HepG2 (cell line): ENCODE data around the gene NDUFAF8. TPM values are rescaled to one million over a fixed set of nuclear protein-coding genes. Genes with fewer than 3 reads are reported as not detected.
A peak's percentile ranks its signal among the peaks of the same experiment; 100 is the strongest.

Experiments
- BRCA1 ChIP-seq: sonication (generic); formaldehyde crosslinking; IDR thresholded peaks from 2 replicates; pipeline ENCODE4 v1.4.0; 2020; ENCODE audit warnings: missing genetic modification reagents
- CEBPZ ChIP-seq: IDR thresholded peaks from 2 replicates; pipeline ENCODE4 v1.6.1; 2012; ENCODE audit warnings: low read length, improper control_type of control experiment
- DZIP1 ChIP-seq: sonication (generic); formaldehyde crosslinking; IDR thresholded peaks from 2 replicates; pipeline ENCODE4 v1.5.0; 2020; ENCODE audit warnings: mild to moderate bottlenecking, missing genetic modification reagents
- ERF ChIP-seq: IDR thresholded peaks from 2 replicates; pipeline ENCODE4 v1.6.1; 2018; ENCODE audit warnings: missing biosample characterization, missing genetic modification reagents
- GFI1 ChIP-seq: sonication (generic); formaldehyde crosslinking; IDR thresholded peaks from 2 replicates; pipeline ENCODE4 v1.5.0; 2020; ENCODE audit warnings: missing genetic modification reagents, mild to moderate bottlenecking, borderline replicate concordance
- KDM2A ChIP-seq: sonication (generic); formaldehyde crosslinking; IDR thresholded peaks from 2 replicates; pipeline ENCODE4 v1.4.0; 2020; ENCODE audit warnings: low read depth, missing genetic modification reagents, borderline replicate concordance
- LBX2 ChIP-seq: sonication (generic); formaldehyde crosslinking; IDR thresholded peaks from 2 replicates; pipeline ENCODE4 v1.5.0; 2020; ENCODE audit warnings: missing genetic modification reagents, mild to moderate bottlenecking, borderline replicate concordance
- MEIS1 ChIP-seq: sonication (generic); formaldehyde crosslinking; IDR thresholded peaks from 2 replicates; pipeline ENCODE4 v1.9.0; 2021; ENCODE audit warnings: mild to moderate bottlenecking, missing genetic modification reagents, moderate library complexity, borderline replicate concordance
- MIER3 ChIP-seq: IDR thresholded peaks from 2 replicates; pipeline ENCODE4 v1.6.1; 2016; ENCODE audit warnings: missing compliant biosample characterization, borderline replicate concordance
- MTA1 ChIP-seq: sonication (generic); formaldehyde crosslinking; IDR thresholded peaks from 2 replicates; pipeline ENCODE4 v1.4.0; 2020; ENCODE audit warnings: missing genetic modification reagents, mild to moderate bottlenecking, borderline replicate concordance
- SPEN ChIP-seq: sonication (generic); formaldehyde crosslinking; IDR thresholded peaks from 2 replicates; pipeline ENCODE4 v1.5.1; 2020; ENCODE audit warnings: low read depth, mild to moderate bottlenecking, missing genetic modification reagents
- TBX2 ChIP-seq: sonication (generic); formaldehyde crosslinking; IDR thresholded peaks from 2 replicates; pipeline ENCODE4 v1.5.0; 2020; ENCODE audit warnings: missing genetic modification reagents, mild to moderate bottlenecking, borderline replicate concordance
- U2AF2 ChIP-seq: fragments of 200-400 bp; formaldehyde crosslinking; IDR thresholded peaks from 2 replicates; pipeline ENCODE4 v1.6.1; 2017; ENCODE audit warnings: low read depth, mild to moderate bottlenecking, low read length
- YY1 ChIP-seq: IDR thresholded peaks from 2 replicates; pipeline ENCODE4 v1.6.1; 2011; ENCODE audit warnings: low read length, low read depth, moderate library complexity, mild to moderate bottlenecking; ENCODE audit not compliant: insufficient read depth, insufficient replicate concordance
- ZNF142 ChIP-seq: sonication (generic); formaldehyde crosslinking; IDR thresholded peaks from 2 replicates; pipeline ENCODE4 v1.4.0; 2020; ENCODE audit warnings: missing genetic modification reagents
- ZNF251 ChIP-seq: sonication (generic); formaldehyde crosslinking; IDR thresholded peaks from 2 replicates; pipeline ENCODE4 v1.9.0; 2021; ENCODE audit warnings: mild to moderate bottlenecking, missing genetic modification reagents
- polyA plus RNA-seq, 8 experiments: library from polyadenylated mRNA; depleted of rRNA in 3 of 8; stranded (reverse) in 7 of 8; unstranded in 1 of 8; fragments of >200 nt; fragmentation: Illumina TruSeq in 4 of 8; extraction: Trizol in 4 of 8; gene quantifications; 2 replicates each; pipeline versions ENCODE4 v1.2.1 to v1.2.3, GENCODE V29; 2011 to 2016; ENCODE audit warnings: low read depth in 4 of 8, missing spikeins in 1 of 8, mixed read lengths in 1 of 8; ENCODE audit not compliant: insufficient read depth in 1 of 8
- total RNA-seq, 5 experiments: library from RNA; depleted of rRNA; stranded (reverse); fragments of >200 nt; fragmentation: Illumina TruSeq; extraction: Trizol; gene quantifications; 2 replicates each; pipeline ENCODE4 v1.2.3, GENCODE V29; 2016; ENCODE audit warnings: low read depth in 1 of 5

The NDUFAF8 gene
- total and polyA plus RNA-seq, 2 of the 13 experiments (the other 11 are each of a cell fraction or from before 2014, with no cell fraction given): 75.6 to 233 TPM

GRCh38 chr17:81245024-81245664 is 6.0 kb downstream of the NDUFAF8 start (continued):
- no peak for TF ChIP-seq DZIP1 (CRISPR knock-in tag)
- TF ChIP-seq TBX2 (CRISPR knock-in tag): 0 out of 2 replicates have a peak, but pooled peaks have one; percentile 32
- 0 out of 2 replicates have a peak, but pooled peaks have one; percentile 9 for TF ChIP-seq ZNF142 (CRISPR knock-in tag)
- 0 out of 2 replicates have a peak, but pooled peaks have one; percentile 54 for TF ChIP-seq ERF (CRISPR knock-in tag)
- TF ChIP-seq KDM2A (CRISPR knock-in tag): peak; percentile 58; the same call in 1 of the 2 replicates
- 0 out of 2 replicates have a peak, but pooled peaks have one; percentile 73 for TF ChIP-seq LBX2 (CRISPR knock-in tag)
- no peak; the same call in 1 of the 2 replicates for TF ChIP-seq SPEN (CRISPR knock-in tag)
- TF ChIP-seq GFI1 (CRISPR knock-in tag): no peak
- 0 out of 2 replicates have a peak, but pooled peaks have one; percentile 33 for TF ChIP-seq ZNF251 (CRISPR knock-in tag)
- no peak for TF ChIP-seq CEBPZ
- no peak for TF ChIP-seq U2AF2
- TF ChIP-seq MEIS1 (CRISPR knock-in tag): peak; percentile 79; the same call in 1 of the 2 replicates
- 0 out of 2 replicates have a peak, but pooled peaks have one; percentile 33 for TF ChIP-seq BRCA1
- peak; percentile 56; the same call in 1 of the 2 replicates for TF ChIP-seq MTA1
- TF ChIP-seq MIER3 (CRISPR knock-in tag): no peak
- TF ChIP-seq YY1: peak; percentile 10
